Stimulated activated CD4-positive, alpha-beta T cell treated with anti-CD3 and anti-CD28 coated beads, TNF-alpha, amount 100 ng/mL, for 24 hours (primary cell): Measurements from ENCODE around the gene UBP1.
"Not testable (repeated sequence)": the region's sequence is repeated elsewhere in the genome, so short reads cannot be mapped to it uniquely, and the experiment has no call there.

ENCODE experiments used
- DNase-seq, 3 experiments: peaks; one replicate each; pipeline ENCODE4 v3.0.0-alpha.2; 2020; ENCODE audit warnings: low read depth in 3 of 3

The UBP1 gene

GRCh38 chr3:33440328-33441224, at the start of gene UBP1:
UBP1 (minus strand) TSS chr3:33440405; CDS start chr3:33439848, 557 bp downstream.
- peak; percentile 92 to 98 (median 95) for DNase-seq

- DNase-seq, result no peak
These were observed 48.5 kb upstream of the UBP1 start for GRCh38 chr3:33488683-33489082.

- no peak for DNase-seq
These were observed 48.0 kb upstream of the UBP1 start for GRCh38 chr3:33488246-33488645.

- no peak for DNase-seq
These were observed 41.9 kb upstream of the UBP1 start for GRCh38 chr3:33482111-33482521.

- no peak for DNase-seq
These were observed 34.7 kb upstream of the UBP1 start for GRCh38 chr3:33474896-33475295.

GRCh38 chr3:33473813-33474212, 33.6 kb upstream of the UBP1 start:
- DNase-seq, result no peak

- DNase-seq, result no peak
These were observed 27.6 kb upstream of the UBP1 start for GRCh38 chr3:33467786-33468185.

GRCh38 chr3:33461097-33461496, 20.9 kb upstream of the UBP1 start:
- DNase-seq, result no peak

GRCh38 chr3:33459577-33459976, 19.4 kb upstream of the UBP1 start:
- not testable (repeated sequence) for DNase-seq

GRCh38 chr3:33458446-33458845, 18.2 kb upstream of the UBP1 start:
- no peak for DNase-seq

GRCh38 chr3:33456756-33457155, 16.6 kb upstream of the UBP1 start:
- no peak for DNase-seq

- no peak for DNase-seq
These were observed 13.1 kb upstream of the UBP1 start for GRCh38 chr3:33453331-33453761.

GRCh38 chr3:33451994-33452393, 11.8 kb upstream of the UBP1 start:
- not testable (repeated sequence) for DNase-seq

GRCh38 chr3:33447958-33448357, 7.8 kb upstream of the UBP1 start:
- no peak for DNase-seq

GRCh38 chr3:33447256-33447625, 7.0 kb upstream of the UBP1 start:
- DNase-seq, result not testable (repeated sequence)

- no peak for DNase-seq
These were observed 2.0 kb upstream of the UBP1 start for GRCh38 chr3:33442190-33442589.

GRCh38 chr3:33441225-33441976, 1.2 kb upstream of the UBP1 start:
- DNase-seq, result no peak

- DNase-seq, result peak; percentile 9 to 38 (median 23)
These were observed 468 bp downstream of the UBP1 start for GRCh38 chr3:33439546-33440327.

GRCh38 chr3:33438881-33439545, 1.2 kb downstream of the UBP1 start:
- no peak for DNase-seq

- DNase-seq, result no peak
These were observed 1.9 kb downstream of the UBP1 start for GRCh38 chr3:33438284-33438668.

- no peak for DNase-seq
These were observed 2.5 kb downstream of the UBP1 start for GRCh38 chr3:33437556-33438283.
